ENCODE measurements around the gene ATXN7L3. TPM values are rescaled to one million over a fixed set of nuclear protein-coding genes. Genes with fewer than 3 reads are reported as not detected.
A peak's percentile ranks its signal among the peaks of the same experiment; 100 is the strongest.

ATXN7L3 gene
- polyA plus RNA-seq, 3 donors = 8.5 to 60.9 (median 9.9) TPM

GRCh38 chr17:44192750-44193149 lies 6.9 kb downstream of the ATXN7L3 start:
- H3K27ac ChIP-seq (ENCODE audit: low read depth in 1 of 2, low read length in 2 of 2) = peak overlapping the region; percentile 24 to 48
- H3K4me3 Mint-ChIP-seq = no peak overlapping the region

GRCh38 chr17:44191941-44192496 lies 7.7 kb downstream of the ATXN7L3 start:
- no peak for TF ChIP-seq CTCF (IDR thresholded peaks at IDR 0.05)
- Histone ChIP-seq H3K79me2 (ENCODE audit: insufficient read depth, low read length) (peaks cover 56% of the 10 kb centered on the region), H3K27ac (ENCODE audit: low read depth in 1 of 2, low read length in 2 of 2) (peak overlapping the region; percentile 24 to 48), H3K9ac (ENCODE audit: insufficient read depth, low read length, poor library complexity, severe bottlenecking) (no peak overlapping the region), H3K4me2 (replicated peaks; ENCODE audit: extremely low read depth, low read length, poor library complexity, severe bottlenecking) (no peak overlapping the region), H2AFZ (ENCODE audit: insufficient read depth, low read depth, low read length, poor library complexity, severe bottlenecking) (no peak overlapping the region), H3K4me3 (replicated peaks in 1 of 3; ENCODE audit: low read depth in 2 of 3, low read length in 3 of 3) (no peak overlapping the region), H4K20me1 (ENCODE audit: insufficient read depth, low read length) (peaks cover 59% of the 10 kb centered on the region), H3K4me1 (ENCODE audit: control insufficient read depth in 1 of 2, insufficient read depth in 2 of 2, low read length in 2 of 2) (peaks cover 31 to 38% of the 10 kb centered on the region in 2 donors), H3K9me3 (replicated peaks in 1 of 2; ENCODE audit: control insufficient read depth in 1 of 2, insufficient read depth in 1 of 2, low read length in 2 of 2) (no peaks in the 10 kb centered on the region), H3K36me3 (replicated peaks in 1 of 2; ENCODE audit: control insufficient read depth in 1 of 2, insufficient read depth in 2 of 2, low read length in 2 of 2) (peaks cover 62 to 72% of the 10 kb centered on the region in 2 donors), H3K27me3 (ENCODE audit: control insufficient read depth in 2 of 2, insufficient read depth in 2 of 2, low read length in 2 of 2) (no peaks in the 10 kb centered on the region)
- Mint-ChIP-seq H3K36me3 (peaks cover 57 to 75% of the 10 kb centered on the region in 2 donors), H3K27me3 (ENCODE audit: low read depth in 3 of 3) (no peaks in the 10 kb centered on the region), H3K9me3 (no peaks in the 10 kb centered on the region), H3K4me3 (no peak overlapping the region), H3K4me1 (peaks cover 31% of the 10 kb centered on the region), H3K27ac (peak overlapping the region in 3 of 7 donors; percentile 22 to 47 (median 40))
- WGBS (ENCODE audit: insufficient coverage) = no CpG with 5 or more reads among the region's 7 CpGs
- no peak for DNase-seq
- intact Hi-C loops (cut with micrococcal nuclease) = no loop called here

More at GRCh38 chr17:44192750-44193149, 6.9 kb downstream of the ATXN7L3 start:
- TF ChIP-seq CTCF (IDR thresholded peaks at IDR 0.05) = no peak
- H3K4me1 ChIP-seq (ENCODE audit: control insufficient read depth in 1 of 2, insufficient read depth in 2 of 2, low read length in 2 of 2) = peaks cover 35 to 43% of the 10 kb centered on the region in 2 donors
- WGBS (ENCODE audit: insufficient coverage) = no CpG with 5 or more reads among the region's 5 CpGs
- no peaks in the 10 kb centered on the region for H3K27me3 ChIP-seq (ENCODE audit: control insufficient read depth in 2 of 2, insufficient read depth in 2 of 2, low read length in 2 of 2)
- H3K9ac ChIP-seq (ENCODE audit: insufficient read depth, low read length, poor library complexity, severe bottlenecking) = no peak overlapping the region
- peaks cover 67 to 79% of the 10 kb centered on the region in 2 donors for H3K36me3 ChIP-seq (replicated peaks in 1 of 2; ENCODE audit: control insufficient read depth in 1 of 2, insufficient read depth in 2 of 2, low read length in 2 of 2)
- H3K27ac Mint-ChIP-seq = peak overlapping the region in 5 of 7 donors; percentile 37 to 82 (median 60)
- DNase-seq = no peak
- peaks cover 66% of the 10 kb centered on the region for H4K20me1 ChIP-seq (ENCODE audit: insufficient read depth, low read length)
- H3K27me3 Mint-ChIP-seq (ENCODE audit: low read depth in 3 of 3) = no peaks in the 10 kb centered on the region
- H2AFZ ChIP-seq (ENCODE audit: insufficient read depth, low read depth, low read length, poor library complexity, severe bottlenecking) = no peak overlapping the region
- peaks cover 33% of the 10 kb centered on the region for H3K4me1 Mint-ChIP-seq
- H3K79me2 ChIP-seq (ENCODE audit: insufficient read depth, low read length) = peaks cover 56% of the 10 kb centered on the region
- intact Hi-C loops (cut with micrococcal nuclease) = no loop called here
- no peaks in the 10 kb centered on the region for H3K9me3 ChIP-seq (replicated peaks in 1 of 2; ENCODE audit: control insufficient read depth in 1 of 2, insufficient read depth in 1 of 2, low read length in 2 of 2)
- H3K4me2 ChIP-seq (replicated peaks; ENCODE audit: extremely low read depth, low read length, poor library complexity, severe bottlenecking) = no peak overlapping the region
- no peak overlapping the region for H3K4me3 ChIP-seq (replicated peaks in 1 of 3; ENCODE audit: low read depth in 2 of 3, low read length in 3 of 3)
- peaks cover 64 to 82% of the 10 kb centered on the region in 2 donors for H3K36me3 Mint-ChIP-seq
- no peaks in the 10 kb centered on the region for H3K9me3 Mint-ChIP-seq
